Frontal cortex (tissue), 4 donors: ENCODE results near the gene SPPL3. TPM values are rescaled to one million over a fixed set of nuclear protein-coding genes. Genes with fewer than 3 reads are reported as not detected.

Source experiments
- DNase-seq, 2 donors: peaks; one replicate each; pipeline ENCODE4 v3.0.0; 2012; ENCODE audit warnings: low spot score in 2 of 2
- FAIRE-seq: peaks from 2 replicates; lab custom pipeline; 2012; peaks lifted over from hg19 to GRCh38; lab: Jason Lieb, UNC
- total RNA-seq: library from RNA; depleted of rRNA; stranded (reverse); fragments of >200 nt; gene quantifications from one replicate; pipeline ENCODE4 v1.2.3, GENCODE V29; 2014
- donor health status: control.
- donor health status: control.
- donor health status: control.

The SPPL3 gene
- total RNA-seq, 1 donor from 2014 or later, result 45.2 TPM

DNA sequence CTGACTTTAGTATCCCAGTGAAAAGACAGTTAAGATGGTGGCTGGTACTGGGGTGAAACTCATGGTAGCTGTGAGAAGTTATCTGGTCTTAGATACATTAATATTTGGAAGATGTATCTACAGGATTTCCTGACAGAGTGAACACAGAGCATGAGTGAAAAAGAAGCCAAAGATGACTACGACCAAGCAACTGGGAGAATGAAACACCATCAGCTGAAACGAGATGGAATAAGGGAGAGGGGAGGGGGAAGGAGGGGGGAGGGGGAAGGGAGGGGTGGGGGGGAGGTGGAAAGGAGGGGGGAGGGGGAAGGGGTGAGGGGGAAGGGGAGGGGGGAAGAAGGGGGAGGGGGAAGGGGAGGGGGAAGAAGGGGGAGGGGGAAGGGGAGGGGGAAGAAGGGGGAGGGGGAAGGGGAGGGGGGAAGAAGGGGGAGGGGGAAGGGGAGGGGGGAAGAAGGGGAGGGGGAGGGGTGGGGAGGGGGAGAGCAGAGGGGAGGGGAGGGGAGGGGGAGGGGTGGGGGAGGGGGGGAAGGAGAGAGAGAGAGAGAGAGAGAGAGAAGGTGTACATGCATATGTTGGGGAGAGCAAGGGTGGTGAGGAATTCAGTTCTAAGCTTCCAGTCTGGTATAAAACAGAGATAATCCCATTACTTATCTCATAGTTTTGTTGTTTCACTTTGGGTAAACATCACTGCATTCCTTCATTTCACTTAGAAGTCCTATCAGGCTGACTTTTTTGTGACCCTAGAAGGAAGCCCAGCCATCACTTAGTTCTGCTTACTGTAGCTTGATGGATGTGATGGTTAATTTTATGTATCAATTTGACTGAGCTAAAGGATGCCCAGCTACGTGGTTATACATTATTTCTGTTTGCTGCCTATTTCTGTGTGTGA, 73.9 kb downstream of the SPPL3 start:
- no peak for DNase-seq
- FAIRE-seq, result no peak

- FAIRE-seq (no peak), DNase-seq (no peak)
These were observed 77.8 kb downstream of the SPPL3 start for GRCh38 chr12:120826335-120826734.

DNA sequence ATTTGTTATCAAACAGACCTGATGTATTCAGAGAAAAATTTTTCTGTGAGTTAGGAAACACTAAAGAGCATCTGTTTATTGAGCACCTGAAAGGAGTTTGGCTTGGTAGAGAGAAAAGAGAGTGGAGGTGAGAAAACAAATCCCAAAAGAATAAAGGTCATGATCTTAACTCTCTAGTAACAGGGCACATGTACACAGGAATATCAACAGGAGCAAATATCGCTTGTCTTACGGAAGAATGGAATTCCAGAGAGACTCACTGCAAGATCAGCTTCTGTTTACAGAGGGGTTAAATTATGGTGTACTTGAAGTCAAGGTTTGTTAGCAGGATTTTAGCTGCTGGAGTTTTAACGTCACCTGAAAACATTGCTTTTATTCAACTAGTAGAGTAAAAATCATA, 78.8 kb downstream of the SPPL3 start:
- DNase-seq (no peak), FAIRE-seq (no peak)

GRCh38 chr12:120822832-120823503, 81.2 kb downstream of the SPPL3 start:
- DNase-seq (no peak), FAIRE-seq (no peak)

- no peak for FAIRE-seq
These were observed 82.3 kb downstream of the SPPL3 start for GRCh38 chr12:120821878-120822277.

GRCh38 chr12:120820884-120821510, 83.2 kb downstream of the SPPL3 start:
- DNase-seq, result no peak

More at GRCh38 chr12:120821878-120822277, 82.3 kb downstream of the SPPL3 start:
- DNase-seq, result no peak

GRCh38 chr12:120818416-120818815, 85.7 kb downstream of the SPPL3 start:
- FAIRE-seq (peak; percentile 23), DNase-seq (peak; percentile 28 to 38)

More at GRCh38 chr12:120820884-120821510, 83.2 kb downstream of the SPPL3 start:
- FAIRE-seq, result no peak

GRCh38 chr12:120817559-120818330, 86.4 kb downstream of the SPPL3 start:
- no peak for FAIRE-seq

GRCh38 chr12:120816363-120816762, 87.8 kb downstream of the SPPL3 start:
- DNase-seq (no peak), FAIRE-seq (no peak)

More at GRCh38 chr12:120817559-120818330, 86.4 kb downstream of the SPPL3 start:
- DNase-seq, result no peak

- FAIRE-seq (no peak), DNase-seq (no peak)
These were observed 89.2 kb downstream of the SPPL3 start for GRCh38 chr12:120814903-120815429.

DNA sequence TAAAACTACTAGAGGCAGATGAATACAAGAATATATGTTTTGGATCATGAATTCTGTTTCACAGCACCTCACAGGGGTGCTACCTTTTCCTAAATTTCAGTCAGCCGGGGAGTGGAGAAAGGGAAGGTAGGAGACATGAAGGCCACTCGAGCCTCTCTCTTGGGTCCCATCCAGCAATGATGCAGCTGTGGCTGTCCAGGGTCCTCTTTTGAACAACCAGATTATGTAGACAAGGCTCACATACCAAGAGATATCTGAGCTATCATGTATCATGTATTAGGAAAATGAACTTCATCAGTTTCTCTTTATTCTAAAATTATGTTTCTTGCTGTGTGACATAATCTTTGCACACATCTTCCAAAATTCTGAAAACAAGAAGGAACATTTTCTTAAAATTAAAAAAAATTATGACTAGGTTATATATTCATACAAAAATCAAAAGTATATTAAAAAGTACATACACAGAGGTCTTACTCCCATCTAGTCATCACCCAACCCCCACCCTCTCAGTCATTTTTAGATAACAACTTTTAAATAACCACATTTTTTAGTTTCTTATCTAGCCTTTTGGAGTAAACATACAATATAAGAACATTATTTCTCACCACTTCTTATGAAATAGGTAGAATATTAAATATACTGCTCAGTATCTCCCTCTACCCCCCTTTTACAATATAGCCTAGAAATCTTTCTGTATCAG, 89.8 kb downstream of the SPPL3 start:
- DNase-seq (no peak), FAIRE-seq (no peak)

GRCh38 chr12:120813588-120814153, 90.5 kb downstream of the SPPL3 start:
- DNase-seq (no peak), FAIRE-seq (no peak)

DNA sequence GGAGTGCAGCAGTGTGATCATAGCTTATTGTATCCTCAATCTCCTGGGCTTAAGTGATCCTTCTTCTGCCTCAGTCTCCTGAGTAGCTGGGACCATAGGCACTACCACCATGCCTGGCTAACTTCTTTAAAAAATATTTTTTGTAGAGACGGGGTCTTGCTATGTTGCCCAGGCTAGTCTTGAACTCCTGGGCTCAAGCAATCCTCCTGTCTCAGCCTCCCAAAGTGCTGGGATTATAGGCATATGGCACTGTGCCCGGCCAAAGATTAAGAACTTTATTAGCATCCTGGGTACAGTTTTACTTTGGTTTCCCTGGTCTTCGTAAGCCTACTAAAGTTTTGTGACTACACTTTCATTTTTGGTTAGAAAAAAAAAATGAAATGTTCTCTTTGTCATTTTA, 94.1 kb downstream of the SPPL3 start:
- no peak for FAIRE-seq

DNA sequence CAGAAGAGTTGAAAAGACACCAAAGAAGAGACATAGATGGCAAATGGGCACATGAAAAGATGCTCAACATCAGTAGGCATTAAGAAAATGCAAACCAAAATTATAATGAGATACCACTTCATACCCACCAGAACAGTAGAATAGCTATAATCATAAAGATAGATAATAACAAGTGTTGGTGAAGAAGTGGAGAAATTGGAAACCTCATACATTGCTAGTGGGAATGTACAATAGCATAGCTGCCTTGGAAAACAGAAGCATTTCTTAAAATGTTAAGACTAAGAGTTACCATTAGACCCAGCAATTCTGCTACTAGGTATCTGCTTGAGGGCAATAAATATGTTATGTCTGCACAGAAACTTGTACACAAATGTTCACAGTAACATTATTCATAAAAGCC, 99.7 kb downstream of the SPPL3 start:
- FAIRE-seq (no peak), DNase-seq (no peak)

More for the DNA sequence above, 94.1 kb downstream of the SPPL3 start:
- DNase-seq, result no peak

- FAIRE-seq (no peak), DNase-seq (no peak)
These were observed 103.0 kb downstream of the SPPL3 start for GRCh38 chr12:120801146-120801545.

- no peak for FAIRE-seq
- DNase-seq, result no peak
These were observed 103.5 kb downstream of the SPPL3 start for GRCh38 chr12:120800665-120801064.

DNA sequence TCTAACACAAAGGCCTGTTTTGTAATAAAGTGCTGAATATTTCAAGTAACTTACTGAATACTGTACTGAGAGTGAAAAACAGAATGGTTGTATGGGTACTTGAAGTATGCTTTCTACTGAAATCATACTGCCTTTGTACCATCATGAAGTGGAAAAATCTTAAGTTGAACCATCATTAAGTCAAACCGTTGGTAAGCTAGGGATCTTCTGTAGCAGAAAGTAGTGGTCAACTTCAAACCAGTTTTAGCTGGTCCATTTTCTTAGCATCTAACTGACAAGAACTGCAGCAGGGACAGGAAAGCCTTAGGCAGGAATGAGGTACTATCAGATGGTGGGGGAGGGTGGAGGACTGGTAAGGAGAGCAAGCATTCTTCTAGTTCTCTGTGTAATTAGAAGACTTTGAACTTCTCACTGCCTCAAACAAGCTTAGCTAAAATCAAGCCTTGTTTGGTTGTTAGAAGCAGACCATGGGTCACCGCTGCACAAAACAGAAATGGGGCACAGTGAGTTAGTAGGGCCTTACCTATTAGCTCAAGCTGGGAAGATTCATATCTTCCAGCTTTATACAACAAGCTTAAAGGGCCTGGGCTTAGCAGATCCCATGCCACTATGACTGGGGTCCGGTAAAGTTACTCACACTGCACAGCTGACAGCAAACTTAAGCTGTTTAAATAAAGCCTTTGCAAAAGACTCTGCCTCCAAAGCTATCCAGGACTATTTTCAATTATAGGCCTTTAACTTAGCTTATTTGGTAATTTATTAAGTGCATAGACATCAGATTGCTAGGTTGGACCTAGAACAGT, 104.7 kb downstream of the SPPL3 start:
- no peak for FAIRE-seq
- DNase-seq, result no peak

- FAIRE-seq (no peak), DNase-seq (no peak)
These were observed 105.5 kb downstream of the SPPL3 start for GRCh38 chr12:120798696-120799095.
